HepG2 (cell line): Measurements from ENCODE around the gene SECTM1. TPM values are rescaled to one million over a fixed set of nuclear protein-coding genes. Genes with fewer than 3 reads are reported as not detected.
A peak's percentile ranks its signal among the peaks of the same experiment; 100 is the strongest.

Experiments used
- AKAP8 ChIP-seq: sonication (generic); formaldehyde crosslinking; IDR thresholded peaks from 2 replicates; pipeline ENCODE4 v1.5.1; 2020; ENCODE audit warnings: mild to moderate bottlenecking, missing genetic modification reagents
- BRD4 ChIP-seq: sonication (generic); formaldehyde crosslinking; IDR thresholded peaks from 2 replicates; pipeline ENCODE4 v1.4.0; 2020; ENCODE audit warnings: missing genetic modification reagents
- ERF ChIP-seq: IDR thresholded peaks from 2 replicates; pipeline ENCODE4 v1.6.1; 2018; ENCODE audit warnings: missing biosample characterization, missing genetic modification reagents
- HBP1 ChIP-seq: IDR thresholded peaks from 2 replicates; pipeline ENCODE4 v1.6.1; 2016; ENCODE audit warnings: low read depth, control low read depth
- HNF4A ChIP-seq: sonication (generic); formaldehyde crosslinking; IDR thresholded peaks from 2 replicates; pipeline ENCODE4 v1.4.0; 2020; ENCODE audit warnings: missing genetic modification reagents
- KMT2A ChIP-seq: sonication (generic); formaldehyde crosslinking; IDR thresholded peaks from 2 replicates; pipeline ENCODE4 v1.4.0; 2020; ENCODE audit warnings: missing genetic modification reagents
- MTF2 ChIP-seq: sonication (generic); formaldehyde crosslinking; IDR thresholded peaks from 2 replicates; pipeline ENCODE4 v1.5.0; 2020; ENCODE audit warnings: missing genetic modification reagents, borderline replicate concordance
- RFX1 ChIP-seq: fragments of 450-650 bp; IDR thresholded peaks from 2 replicates; pipeline ENCODE4 v1.6.1; 2017
- TAF15 ChIP-seq: fragments of 200-400 bp; formaldehyde crosslinking; IDR thresholded peaks from one replicate; pipeline ENCODE4 v1.6.1; 2018; ENCODE audit warnings: mild to moderate bottlenecking, low read depth, low read length; ENCODE audit not compliant: poor library complexity, severe bottlenecking
- ZNF460 ChIP-seq: sonication (generic); formaldehyde crosslinking; IDR thresholded peaks from 2 replicates; pipeline ENCODE4 v1.5.1; 2020; ENCODE audit warnings: missing genetic modification reagents, mild to moderate bottlenecking, borderline replicate concordance
- polyA plus RNA-seq, 8 experiments: library from polyadenylated mRNA; depleted of rRNA in 3 of 8; stranded (reverse) in 7 of 8; unstranded in 1 of 8; fragments of >200 nt; fragmentation: Illumina TruSeq in 4 of 8; extraction: Trizol in 4 of 8; gene quantifications; 2 replicates each; pipeline versions ENCODE4 v1.2.1 to v1.2.3, GENCODE V29; 2011 to 2016; ENCODE audit warnings: low read depth in 4 of 8, missing spikeins in 1 of 8, mixed read lengths in 1 of 8; ENCODE audit not compliant: insufficient read depth in 1 of 8
- total RNA-seq, 5 experiments: library from RNA; depleted of rRNA; stranded (reverse); fragments of >200 nt; fragmentation: Illumina TruSeq; extraction: Trizol; gene quantifications; 2 replicates each; pipeline ENCODE4 v1.2.3, GENCODE V29; 2016; ENCODE audit warnings: low read depth in 1 of 5
- TF ChIP-seq, protein P1 (sequence below): sonication (generic); formaldehyde crosslinking; IDR thresholded peaks from 2 replicates; pipeline ENCODE4 v1.9.0; 2022; ENCODE audit warnings: missing genetic modification reagents, mild to moderate bottlenecking, borderline replicate concordance
- TF ChIP-seq, protein P2 (sequence below): sonication (generic); formaldehyde crosslinking; IDR thresholded peaks from 2 replicates; pipeline ENCODE4 v1.5.1; 2020; ENCODE audit warnings: missing genetic modification reagents, mild to moderate bottlenecking, borderline replicate concordance

SECTM1 gene
- total and polyA plus RNA-seq, 2 of the 13 experiments (the other 11 are each of a cell fraction or from before 2014, with no cell fraction given), result 3.5 to 5.3 TPM

GRCh38 chr17:82334622-82335394 lies 1.2 kb upstream of the SECTM1 start (continued):
- TF ChIP-seq HNF4A (peak; percentile 87), TAF15 (no peak), ERF (CRISPR knock-in tag) (no peak; the same call in 1 of the 2 replicates), RFX1 (no peak), MTF2 (CRISPR knock-in tag) (no peak), HBP1 (no peak), KMT2A (no peak), BRD4 (peak; percentile 16; the same call in 1 of the 2 replicates), AKAP8 (CRISPR knock-in tag) (no peak), ZNF460 (no peak)
- TF ChIP-seq, protein P1, sequence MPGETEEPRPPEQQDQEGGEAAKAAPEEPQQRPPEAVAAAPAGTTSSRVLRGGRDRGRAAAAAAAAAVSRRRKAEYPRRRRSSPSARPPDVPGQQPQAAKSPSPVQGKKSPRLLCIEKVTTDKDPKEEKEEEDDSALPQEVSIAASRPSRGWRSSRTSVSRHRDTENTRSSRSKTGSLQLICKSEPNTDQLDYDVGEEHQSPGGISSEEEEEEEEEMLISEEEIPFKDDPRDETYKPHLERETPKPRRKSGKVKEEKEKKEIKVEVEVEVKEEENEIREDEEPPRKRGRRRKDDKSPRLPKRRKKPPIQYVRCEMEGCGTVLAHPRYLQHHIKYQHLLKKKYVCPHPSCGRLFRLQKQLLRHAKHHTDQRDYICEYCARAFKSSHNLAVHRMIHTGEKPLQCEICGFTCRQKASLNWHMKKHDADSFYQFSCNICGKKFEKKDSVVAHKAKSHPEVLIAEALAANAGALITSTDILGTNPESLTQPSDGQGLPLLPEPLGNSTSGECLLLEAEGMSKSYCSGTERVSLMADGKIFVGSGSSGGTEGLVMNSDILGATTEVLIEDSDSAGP (CRISPR knock-in tag), result peak; percentile 12; the same call in 1 of the 2 replicates
- TF ChIP-seq, protein P2, sequence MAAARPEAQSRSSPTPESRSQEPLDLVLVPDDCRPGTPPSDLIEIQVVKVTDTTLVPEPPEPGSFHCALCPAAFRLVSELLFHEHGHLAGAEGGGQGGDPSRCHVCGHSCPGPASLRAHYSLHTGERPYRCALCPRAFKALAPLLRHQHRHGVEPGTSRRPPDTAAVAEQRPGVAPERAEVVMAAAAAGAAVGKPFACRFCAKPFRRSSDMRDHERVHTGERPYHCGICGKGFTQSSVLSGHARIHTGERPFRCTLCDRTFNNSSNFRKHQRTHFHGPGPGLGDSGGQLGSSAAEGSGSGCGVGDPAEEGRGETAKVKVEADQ (CRISPR knock-in tag), result 0 out of 2 replicates have a peak, but pooled peaks have one; percentile 13
